Activated T-cell treated with anti-CD3 and anti-CD28 coated beads, Interleukin-2, amount 50 U/mL, for 48 hours (primary cell): ENCODE results near the gene SOCS3.

Source experiments
- DNase-seq, 2 experiments: peaks; one replicate each; pipeline ENCODE4 v3.0.0-alpha.2; 2020

Gene SOCS3

DNA sequence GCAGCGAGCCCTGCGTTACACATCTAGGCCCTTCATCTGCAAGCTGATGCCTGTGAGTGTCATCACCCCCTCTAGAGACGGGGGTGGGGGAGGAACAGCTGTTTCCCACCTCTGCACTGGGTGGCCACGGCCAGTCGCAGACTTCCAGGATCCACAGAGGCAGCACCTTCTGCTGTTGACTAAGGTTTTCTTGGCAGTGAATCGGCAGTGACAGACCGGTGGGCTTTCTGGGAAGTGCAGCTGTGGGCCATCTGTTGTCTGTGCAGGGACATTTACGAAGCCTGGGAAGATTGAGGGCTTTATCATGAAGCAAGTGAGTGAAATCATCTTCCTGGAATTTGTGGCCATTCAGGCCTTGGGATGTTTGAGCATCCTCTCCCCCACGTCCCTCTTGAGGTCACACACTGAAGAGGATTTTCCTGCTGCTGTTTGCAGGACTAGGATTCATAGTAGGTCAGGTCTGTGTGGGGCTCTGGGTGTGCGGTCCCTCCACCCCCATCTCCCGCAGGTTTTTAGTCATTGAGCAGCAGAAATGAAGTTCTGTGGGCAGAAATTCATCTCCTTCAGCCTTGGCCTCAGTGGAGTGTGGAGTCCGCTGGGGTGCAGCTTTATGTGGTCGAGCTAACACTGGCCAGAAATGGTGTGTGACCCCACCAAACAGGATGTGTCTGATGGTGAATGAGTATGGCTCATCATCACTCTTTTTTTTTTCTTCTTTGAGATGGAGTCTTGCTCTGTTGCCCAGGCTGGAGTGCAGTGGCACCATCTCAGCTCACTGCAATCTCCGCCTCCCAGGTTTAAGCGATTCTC lies 30.6 kb upstream of the SOCS3 start:
- peak in 1 of 2 experiments; percentile 41 for DNase-seq

- DNase-seq: no peak
Measured at GRCh38 chr17:78387977-78388941, 28.4 kb upstream of the SOCS3 start.

- DNase-seq: peak; percentile 56 to 57
Measured at GRCh38 chr17:78384479-78385175, 24.8 kb upstream of the SOCS3 start.

DNA sequence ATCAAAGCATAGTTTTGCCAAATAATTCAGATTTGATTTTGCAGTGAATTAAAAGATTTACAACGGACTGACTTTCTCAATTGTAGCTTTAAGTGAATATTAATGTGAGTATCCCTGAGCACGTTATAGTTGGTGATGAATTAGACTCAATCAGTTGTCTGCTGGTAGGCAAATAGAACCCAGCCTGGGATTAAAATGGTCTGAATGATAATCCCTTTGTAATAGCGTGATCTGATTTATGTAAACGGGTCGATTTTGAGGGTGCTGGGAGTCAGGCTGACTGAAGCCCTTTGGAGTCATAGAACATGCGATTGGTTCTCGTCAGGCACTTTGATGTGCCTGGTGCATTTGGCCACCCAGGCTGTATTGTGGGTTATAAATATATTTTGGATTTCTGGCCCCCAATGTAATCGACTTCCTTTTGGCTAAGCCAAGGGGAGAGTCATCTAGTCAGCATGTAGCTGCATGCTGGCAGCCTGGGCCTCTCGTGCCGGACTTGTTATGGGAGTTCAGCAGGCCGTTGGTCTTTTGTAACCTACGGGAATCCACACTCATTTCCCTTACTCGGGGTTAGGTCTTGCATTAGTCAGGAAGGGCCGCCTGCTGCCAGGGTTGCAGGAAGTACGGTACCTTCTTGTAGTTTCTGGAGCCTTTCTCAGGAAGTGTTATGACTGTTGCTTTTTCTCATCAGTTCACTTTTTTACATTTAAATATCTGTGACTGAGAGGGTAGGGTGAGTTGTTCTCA lies 24.0 kb upstream of the SOCS3 start:
- peak; percentile 81 to 85 for DNase-seq

DNA sequence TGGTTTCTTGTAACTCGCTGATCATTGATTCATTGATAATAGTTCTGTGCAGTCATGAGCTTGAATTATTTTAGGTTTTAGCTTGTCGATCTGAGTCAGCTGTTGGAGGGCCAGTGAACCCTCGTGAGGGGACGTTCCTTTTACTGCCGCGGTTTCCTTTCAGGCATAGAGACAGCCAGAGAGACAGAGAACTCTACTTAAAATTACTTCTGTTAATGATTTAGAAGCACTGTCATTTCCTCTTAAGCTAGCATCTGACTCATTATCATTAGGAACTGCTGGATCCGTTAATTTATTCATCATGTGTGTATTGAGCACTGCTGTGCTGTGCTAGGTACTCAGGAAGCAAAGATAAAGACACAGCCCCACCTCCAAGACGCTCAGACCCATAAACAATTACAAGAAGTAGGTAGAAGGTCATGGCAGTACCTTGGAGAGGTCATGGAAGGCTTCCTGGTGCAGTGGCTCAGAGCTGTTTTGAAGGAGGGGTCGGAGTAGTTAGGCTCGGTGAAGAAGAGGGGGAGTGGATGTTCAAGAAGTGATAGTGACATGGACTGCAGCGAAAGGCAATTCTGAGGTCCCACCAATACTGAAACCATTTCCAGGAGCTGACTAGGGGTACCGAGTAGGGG lies 21.8 kb upstream of the SOCS3 start:
- peak; percentile 61 to 69 for DNase-seq

DNA sequence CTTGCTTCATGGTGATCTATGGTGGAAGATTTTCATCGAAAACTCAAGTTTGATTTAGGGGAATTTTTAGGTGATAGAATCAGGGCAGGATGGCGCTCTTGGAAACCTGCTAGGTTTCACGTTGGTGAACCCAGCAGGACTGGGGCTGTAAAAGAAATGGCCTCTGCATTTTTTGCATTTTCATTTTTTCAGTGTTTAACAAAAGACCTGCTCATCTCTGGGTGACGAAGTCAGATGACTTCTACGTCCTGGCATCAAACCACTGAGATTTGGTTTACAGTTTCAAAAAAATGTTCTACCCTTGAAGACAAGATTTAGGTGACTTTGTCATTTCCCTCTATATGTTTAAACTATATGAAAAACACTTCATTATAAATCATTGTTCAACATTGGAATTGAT lies 20.5 kb upstream of the SOCS3 start:
- DNase-seq: no peak

- peak in 1 of 2 experiments; percentile 46 for DNase-seq
Measured at GRCh38 chr17:78379131-78379491, 19.2 kb upstream of the SOCS3 start.

- DNase-seq: peak; percentile 89 to 91
Measured at GRCh38 chr17:78378225-78379130, 18.6 kb upstream of the SOCS3 start, which contains the start of gene PGS1. Gene PGS1, plus strand, starts transcription at chr17:78378649. Its CDS starts 17 bp downstream, at chr17:78378666.

DNA sequence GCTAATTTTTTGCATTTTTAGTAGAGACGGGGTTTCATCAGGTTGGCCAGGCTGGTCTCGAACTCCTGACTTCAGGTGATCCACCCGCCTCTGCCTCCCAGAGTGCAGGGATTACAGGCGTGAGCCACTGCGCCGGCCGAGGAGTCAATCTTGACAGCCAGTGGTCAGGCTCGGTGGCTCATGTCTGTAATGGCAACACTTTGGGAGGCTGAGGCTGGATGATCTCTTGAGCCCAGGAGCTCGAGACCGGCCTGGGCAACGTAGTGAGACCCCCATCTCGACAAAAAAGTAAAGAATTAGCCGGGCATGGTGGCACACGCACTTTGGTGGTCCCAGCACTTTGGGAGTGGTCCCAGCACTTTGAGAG lies 18.0 kb upstream of the SOCS3 start:
- DNase-seq: no peak

DNA sequence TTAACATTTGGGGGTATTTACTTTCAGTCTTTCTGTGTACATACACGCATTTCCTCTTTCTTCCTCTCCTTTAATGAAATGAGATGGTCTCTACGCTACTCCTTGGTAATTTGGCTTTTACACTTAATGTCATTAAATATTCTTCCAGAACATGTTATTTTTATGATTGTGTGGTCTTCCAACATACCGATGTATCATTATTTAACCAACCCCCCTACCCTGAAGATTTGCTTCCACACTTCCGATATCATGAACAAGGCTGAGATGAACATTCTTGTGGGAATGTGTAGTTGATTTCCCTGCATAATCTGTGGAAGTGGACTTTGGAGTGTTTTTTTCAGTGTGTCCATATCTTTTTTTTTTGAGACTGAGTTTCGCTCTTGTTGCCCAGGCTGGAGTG lies 16.3 kb upstream of the SOCS3 start:
- no peak for DNase-seq

- DNase-seq: no peak
Measured at GRCh38 chr17:78375401-78376151, 15.7 kb upstream of the SOCS3 start.

- no peak for DNase-seq
Measured at GRCh38 chr17:78374631-78375274, 14.9 kb upstream of the SOCS3 start.

- no peak for DNase-seq
Measured at GRCh38 chr17:78374189-78374588, 14.3 kb upstream of the SOCS3 start.

DNA sequence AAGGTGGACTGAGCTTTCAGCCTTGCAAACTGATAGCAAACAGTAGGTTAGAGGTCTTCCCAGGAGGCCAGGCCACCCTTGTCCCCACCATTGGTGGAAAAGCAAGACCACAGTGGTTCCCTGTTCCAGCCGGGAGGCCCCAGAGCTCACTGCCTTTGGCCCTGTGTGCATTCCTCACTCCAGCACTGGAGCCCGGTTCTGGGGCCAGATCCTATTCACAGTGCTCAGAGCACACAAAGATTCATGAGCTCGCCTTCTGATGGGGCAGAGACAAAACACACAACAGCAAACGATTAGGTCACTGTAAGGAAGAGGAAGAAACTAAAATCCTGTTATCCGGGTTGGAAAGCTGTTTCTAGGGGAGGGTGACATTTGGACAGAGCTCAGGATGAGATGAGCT lies 13.0 kb upstream of the SOCS3 start:
- DNase-seq: no peak

- no peak for DNase-seq
Measured at GRCh38 chr17:78371056-78371455, 11.2 kb upstream of the SOCS3 start.

GRCh38 chr17:78369791-78370381 lies 10.0 kb upstream of the SOCS3 start:
- DNase-seq: no peak

DNA sequence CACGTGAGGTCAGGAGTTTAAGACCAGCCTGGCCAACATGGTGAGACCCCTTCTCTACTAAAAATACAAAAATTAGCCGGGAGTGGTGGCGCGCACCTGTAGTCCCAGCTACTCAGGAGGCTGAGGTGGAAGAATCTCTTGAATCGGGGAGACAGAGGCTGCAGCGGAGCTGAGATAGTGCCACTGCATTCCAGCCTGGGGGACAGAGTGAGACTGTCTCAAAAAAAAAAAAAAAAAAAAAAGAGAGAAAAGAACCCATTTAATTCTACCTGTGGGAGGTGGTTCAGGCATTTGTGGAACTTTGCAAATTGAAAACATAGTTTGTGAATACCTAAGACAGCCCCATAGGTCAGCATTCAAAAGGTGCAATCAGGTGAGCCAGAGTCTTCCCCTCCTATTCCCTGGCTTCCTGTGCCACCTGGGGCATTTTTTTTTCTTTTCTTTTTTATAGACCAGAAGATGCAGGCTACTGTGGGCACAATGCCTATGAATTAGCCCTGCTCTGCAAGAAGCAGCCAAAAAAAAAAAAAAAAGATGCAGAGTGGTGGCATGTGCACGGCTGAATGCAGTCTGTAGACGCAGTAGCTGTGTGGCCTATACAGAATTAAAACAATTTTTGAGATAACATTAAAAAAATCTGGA lies 9.1 kb upstream of the SOCS3 start:
- no peak for DNase-seq

GRCh38 chr17:78368348-78368747 lies 8.5 kb upstream of the SOCS3 start:
- DNase-seq: no peak

GRCh38 chr17:78367193-78367592 lies 7.3 kb upstream of the SOCS3 start:
- no peak for DNase-seq
